Ectodermal cell (in vitro differentiated cells): ENCODE measurements around the gene PSG6. TPM values are rescaled to one million over a fixed set of nuclear protein-coding genes. Genes with fewer than 3 reads are reported as not detected.
"Not testable (repeated sequence)": the region's sequence is repeated elsewhere in the genome, so short reads cannot be mapped to it uniquely, and the experiment has no call there.

Source experiments
- H3K27ac ChIP-seq: 2 replicates; pipeline ENCODE4 v1.7.0; 2013; ENCODE audit warnings: mild to moderate bottlenecking, low read depth, low read length; ENCODE audit not compliant: insufficient read depth, poor library complexity, severe bottlenecking
- H3K27me3 ChIP-seq: 2 replicates; pipeline ENCODE4 v1.7.0; 2013; ENCODE audit warnings: mild to moderate bottlenecking, low read length; ENCODE audit not compliant: insufficient read depth, control insufficient read depth, poor library complexity, severe bottlenecking
- H3K36me3 ChIP-seq: one replicate; pipeline ENCODE4 v1.7.0; 2013; ENCODE audit warnings: low read length; ENCODE audit not compliant: control insufficient read depth, insufficient read depth
- H3K4me1 ChIP-seq: one replicate; pipeline ENCODE4 v1.7.0; 2013; ENCODE audit warnings: low read length; ENCODE audit not compliant: control insufficient read depth, insufficient read depth
- H3K4me3 ChIP-seq: 2 replicates; pipeline ENCODE4 v1.7.0; 2013; ENCODE audit warnings: low read depth, low read length, control low read depth; ENCODE audit not compliant: insufficient read depth
- H3K9me3 ChIP-seq: 2 replicates; pipeline ENCODE4 v1.7.0; 2013; ENCODE audit warnings: mild to moderate bottlenecking, low read length, moderate library complexity; ENCODE audit not compliant: control insufficient read depth
- WGBS, 2 experiments: methylation state at CpG; one replicate each; pipeline ENCODE4 v1.1.7; 2013; ENCODE audit warnings: missing lambda C conversion rate in 2 of 2; 5-methylcytosine and 5-hydroxymethylcytosine counted together
- polyA plus RNA-seq, 4 experiments: library from polyadenylated mRNA; stranded (reverse); fragments of 50-300 nt; gene quantifications; one replicate each; pipeline ENCODE4 v1.2.3, GENCODE V29; 2013

The PSG6 gene
- not detected for polyA plus RNA-seq (2013, experiment 1 of 4)
- not detected for polyA plus RNA-seq (2013, experiment 2 of 4)
- not detected for polyA plus RNA-seq (2013, experiment 3 of 4)
- not detected for polyA plus RNA-seq (2013, experiment 4 of 4)

DNA sequence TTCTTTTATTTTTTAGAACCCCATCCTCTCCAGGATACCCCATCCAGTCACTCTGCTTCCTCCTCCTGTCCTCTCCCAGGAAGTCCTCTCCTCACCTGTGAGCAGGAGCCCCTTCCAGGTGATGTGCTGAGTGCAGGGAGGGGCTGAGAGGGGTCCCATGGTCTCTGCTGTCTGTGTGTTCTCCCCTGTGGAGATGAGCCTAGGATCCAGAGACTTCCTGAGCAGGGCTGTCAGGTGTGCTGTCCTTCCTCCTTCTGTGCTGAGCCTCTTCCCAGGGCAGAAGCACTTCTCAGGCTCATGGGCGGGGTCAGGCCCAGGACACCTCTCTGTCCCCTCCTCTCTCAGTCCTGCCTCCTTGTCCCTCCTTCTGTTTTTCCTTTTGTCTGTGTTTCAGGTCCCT lies at the start of gene PSG6:
PSG6 (minus strand) TSS at position 261 of the 400 bp plus-strand sequence; CDS start at position 159, 102 bp downstream.
- not testable (repeated sequence) for H3K9me3 ChIP-seq, H3K27ac ChIP-seq, H3K4me1 ChIP-seq, H3K27me3 ChIP-seq, H3K36me3 ChIP-seq, H3K4me3 ChIP-seq
- WGBS, 2 experiments: 63% methylated on average over 1 of the region's 1 CpG; no CpG with 5 or more reads in 1 of the 2 experiments

DNA sequence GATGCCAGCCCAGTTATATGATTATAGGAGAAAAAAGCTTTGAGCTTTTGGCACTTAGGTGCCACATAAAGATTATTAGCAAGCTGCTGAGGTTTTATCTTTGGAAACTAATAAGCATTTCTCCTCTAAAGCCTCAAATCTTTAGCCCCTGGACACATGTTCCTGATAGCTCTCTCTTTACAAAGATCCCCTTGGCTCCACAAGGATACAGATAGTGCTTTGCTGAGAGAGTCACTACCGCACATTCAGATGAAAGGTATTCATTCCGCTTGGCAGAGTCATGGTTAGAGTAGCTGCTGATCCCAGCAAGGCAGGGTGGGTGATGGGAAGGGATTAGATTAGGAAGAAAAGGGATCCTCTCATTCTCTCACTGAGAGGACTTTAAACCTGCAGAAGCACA lies 47.5 kb upstream of the PSG6 start:
- Histone ChIP-seq H3K4me3 (no peak overlapping the region), H3K9me3 (no peaks in the 10 kb centered on the region), H3K27me3 (no peaks in the 10 kb centered on the region), H3K27ac (no peak overlapping the region), H3K4me1 (no peaks in the 10 kb centered on the region), H3K36me3 (no peaks in the 10 kb centered on the region)
- 84 to 93% methylated on average over 2 of the region's 2 CpGs for WGBS, 2 experiments

DNA sequence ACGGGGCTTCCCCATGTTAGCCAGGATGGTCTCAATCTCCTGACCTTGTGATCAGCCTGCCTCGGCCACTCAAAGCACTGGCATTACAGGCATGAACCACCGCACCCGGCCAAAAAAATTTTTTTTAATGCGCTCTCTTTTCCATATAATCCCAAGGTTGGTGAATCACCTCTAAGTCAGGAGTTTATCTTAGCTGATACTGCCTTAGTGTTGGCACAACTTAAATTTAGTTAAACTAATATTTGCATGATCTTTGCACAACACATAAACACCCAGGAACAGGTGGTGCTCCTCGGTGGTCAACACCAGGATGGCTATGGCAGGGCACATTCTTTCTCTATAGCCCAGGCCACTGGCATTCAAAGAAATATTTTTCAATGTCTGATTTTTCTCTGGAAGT lies 43.4 kb upstream of the PSG6 start:
- Histone ChIP-seq H3K4me3 (no peak overlapping the region), H3K27ac (no peak overlapping the region), H3K36me3 (no peaks in the 10 kb centered on the region), H3K4me1 (no peaks in the 10 kb centered on the region), H3K27me3 (no peaks in the 10 kb centered on the region), H3K9me3 (no peaks in the 10 kb centered on the region)
- 91 to 95% methylated on average over 6 of the region's 6 CpGs for WGBS, 2 experiments

DNA sequence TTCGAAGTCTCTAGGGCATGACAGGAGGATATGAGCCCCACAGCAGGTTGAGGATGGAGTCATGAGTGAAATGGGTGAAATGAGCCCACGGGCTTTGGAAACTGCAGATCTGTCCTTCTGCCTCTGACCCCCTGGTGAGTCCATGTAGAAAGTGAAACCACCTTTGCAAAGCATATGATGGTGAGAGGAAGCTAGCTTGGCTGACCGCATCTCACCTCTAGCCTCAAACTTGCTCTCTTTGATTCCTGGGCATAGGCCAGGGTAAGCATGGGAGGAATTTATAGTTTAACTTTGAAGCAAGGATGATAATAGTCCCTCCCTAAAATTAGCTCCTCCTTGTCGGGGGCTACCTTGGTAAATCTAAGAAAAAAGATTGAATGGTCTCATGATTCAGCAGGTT lies 34.4 kb upstream of the PSG6 start:
- H3K4me1 ChIP-seq, H3K9me3 ChIP-seq, H3K27ac ChIP-seq, H3K27me3 ChIP-seq, H3K36me3 ChIP-seq, H3K4me3 ChIP-seq: not testable (repeated sequence)
- WGBS, 2 experiments: 87 to 89% methylated on average over 4 of the region's 4 CpGs

DNA sequence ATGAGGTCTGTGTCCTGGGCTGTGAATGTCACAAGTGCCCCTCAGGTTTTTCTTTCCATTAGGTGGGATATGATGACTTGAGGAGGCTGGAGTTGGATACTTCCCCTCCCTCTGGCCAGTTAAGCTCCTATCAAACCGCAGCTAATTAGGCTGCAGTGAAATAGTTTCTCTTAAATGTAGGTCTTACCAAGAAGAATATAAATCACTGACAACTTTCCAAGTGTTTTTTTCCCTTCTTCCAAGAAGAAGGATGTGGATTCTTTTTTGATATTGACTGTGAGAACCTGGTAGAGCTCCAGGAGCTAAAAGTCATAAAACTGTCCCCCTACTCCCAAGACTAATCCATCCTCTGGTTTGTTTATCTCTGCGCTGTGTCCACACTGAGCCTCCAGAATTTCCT lies 33.8 kb upstream of the PSG6 start:
- not testable (repeated sequence) for H3K27ac ChIP-seq
- WGBS, 2 experiments: 97 to 100% methylated on average over 1 to 2 of the region's 2 CpGs

DNA sequence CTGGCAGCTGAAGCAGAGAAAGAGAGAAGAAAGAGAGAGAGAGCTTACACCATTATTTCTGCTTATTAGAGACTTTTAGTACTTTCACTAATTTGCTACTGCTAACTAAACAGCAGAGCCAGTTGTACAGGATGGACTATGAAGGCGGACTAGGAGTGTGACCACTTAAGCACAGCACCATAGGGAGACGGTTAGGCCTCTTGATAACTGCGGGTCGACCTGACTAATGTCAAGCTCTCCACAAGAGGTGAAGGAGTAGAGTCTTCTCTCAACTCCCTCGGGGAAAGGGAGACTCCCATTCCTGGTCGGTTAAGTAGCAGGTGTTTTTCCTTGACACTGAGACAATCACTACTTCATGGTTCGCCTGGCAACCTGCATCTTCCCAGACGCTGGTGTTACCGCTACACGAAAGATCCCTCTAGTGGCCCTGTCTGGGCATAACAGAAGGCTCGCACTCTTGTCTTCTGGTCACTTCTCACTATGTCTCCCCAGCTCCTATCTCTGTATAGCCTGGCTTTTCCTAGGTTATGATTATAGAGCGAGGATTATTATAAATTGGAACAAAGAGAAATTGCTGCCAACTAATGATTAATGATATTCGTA lies 24.6 kb upstream of the PSG6 start:
- H3K27me3 ChIP-seq: no peaks in the 10 kb centered on the region
- H3K4me1 ChIP-seq: no peaks in the 10 kb centered on the region
- no peak overlapping the region for H3K4me3 ChIP-seq
- H3K36me3 ChIP-seq: no peaks in the 10 kb centered on the region
- no peaks in the 10 kb centered on the region for H3K9me3 ChIP-seq
- WGBS, 2 experiments: 49 to 54% methylated on average over 11 of the region's 13 CpGs
- H3K27ac ChIP-seq: no peak overlapping the region

More for the DNA sequence above, 33.8 kb upstream of the PSG6 start:
- not testable (repeated sequence) for H3K36me3 ChIP-seq, H3K27me3 ChIP-seq, H3K9me3 ChIP-seq, H3K4me1 ChIP-seq, H3K4me3 ChIP-seq

DNA sequence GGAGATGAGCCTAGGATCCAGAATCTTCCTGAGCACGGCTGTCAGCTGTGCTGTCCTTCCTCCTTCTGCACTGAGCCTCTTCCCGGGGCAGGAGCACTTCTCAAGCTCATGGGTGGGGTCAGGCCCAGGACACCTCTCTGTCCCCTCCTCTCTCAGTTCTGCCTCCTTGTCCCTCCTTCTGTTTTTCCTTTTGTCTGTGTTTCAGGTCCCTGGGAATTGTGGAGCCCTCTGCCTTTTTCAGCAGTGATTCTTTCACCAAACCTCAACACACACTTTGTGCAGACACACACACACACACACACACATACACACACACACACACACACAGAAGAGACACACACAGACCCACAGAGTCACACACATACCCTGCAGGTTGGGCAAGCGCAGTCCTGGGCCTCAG lies 19.4 kb upstream of the PSG6 start, which contains the start of gene PSG7:
PSG7 (minus strand) TSS at position 101 of the 400 bp plus-strand sequence. CDS start 131 bp downstream, outside the sequence.
- not testable (repeated sequence) for H3K4me1 ChIP-seq, H3K4me3 ChIP-seq, H3K27me3 ChIP-seq, H3K9me3 ChIP-seq, H3K27ac ChIP-seq, H3K36me3 ChIP-seq
- 86 to 93% methylated on average over 3 of the region's 3 CpGs for WGBS, 2 experiments

DNA sequence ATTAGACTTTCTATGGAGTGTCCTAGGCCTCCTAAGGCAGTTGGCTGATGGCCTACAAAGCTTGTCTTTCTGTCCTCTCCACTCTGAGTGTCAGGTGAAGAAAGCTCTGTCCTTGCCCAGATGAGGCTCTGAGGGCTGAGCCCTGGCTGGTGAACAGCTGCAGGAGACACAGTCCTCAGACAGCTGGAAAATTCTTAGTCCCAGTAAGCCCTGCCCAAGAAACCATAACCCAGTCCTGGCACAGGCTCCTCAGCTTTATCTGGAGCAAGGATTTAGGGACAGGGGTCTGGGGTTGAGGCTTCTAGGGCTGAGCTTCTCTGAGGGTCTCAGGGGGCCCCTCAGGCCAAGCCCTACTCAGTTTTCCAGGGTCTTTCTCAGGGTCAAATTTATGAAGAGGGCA lies 17.0 kb upstream of the PSG6 start:
- H3K27me3 ChIP-seq, H3K27ac ChIP-seq, H3K36me3 ChIP-seq, H3K9me3 ChIP-seq, H3K4me1 ChIP-seq, H3K4me3 ChIP-seq: not testable (repeated sequence)

DNA sequence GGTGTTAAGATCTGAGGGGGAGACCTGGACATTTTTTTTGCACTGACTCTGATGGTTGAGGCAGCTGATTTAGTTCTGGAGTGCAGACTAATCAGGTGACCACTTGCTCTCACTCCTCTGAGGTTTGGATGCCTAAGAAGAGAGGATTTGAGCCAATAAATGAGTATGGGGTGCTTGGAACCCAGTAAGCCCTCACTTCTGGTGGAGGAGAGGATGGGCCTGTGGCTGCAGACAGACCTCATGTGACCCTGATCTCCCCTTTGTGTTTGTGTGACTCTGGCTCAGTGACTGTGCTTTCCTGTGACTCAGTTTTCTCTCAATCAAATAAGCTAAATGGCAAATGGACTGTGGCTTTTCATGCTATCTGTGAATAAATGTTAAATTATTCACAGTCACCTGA lies 16.5 kb upstream of the PSG6 start:
- H3K4me1 ChIP-seq, H3K4me3 ChIP-seq, H3K9me3 ChIP-seq, H3K27me3 ChIP-seq, H3K27ac ChIP-seq, H3K36me3 ChIP-seq: not testable (repeated sequence)

DNA sequence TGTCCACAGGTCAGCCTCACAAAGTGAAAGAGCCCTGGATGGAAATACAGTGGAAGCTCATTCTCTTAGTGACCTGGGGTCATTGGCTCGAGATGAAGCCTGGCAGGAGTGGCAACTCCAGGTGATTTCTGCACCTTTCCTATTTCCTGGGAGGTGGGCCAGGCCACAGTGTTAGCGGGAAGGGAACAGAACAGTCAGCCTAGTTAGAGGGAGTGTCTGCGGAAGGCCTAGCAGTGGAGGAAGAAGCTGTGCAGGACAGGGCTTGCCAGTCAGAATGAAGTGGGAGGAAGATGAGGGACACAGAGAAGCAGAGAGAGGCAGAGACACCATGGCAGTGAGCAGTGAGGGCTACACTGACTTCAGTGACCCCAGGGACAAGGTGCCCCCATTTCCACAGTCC lies 15.7 kb upstream of the PSG6 start:
- not testable (repeated sequence) for H3K4me1 ChIP-seq, H3K36me3 ChIP-seq, H3K27ac ChIP-seq, H3K9me3 ChIP-seq, H3K4me3 ChIP-seq, H3K27me3 ChIP-seq
- 83 to 91% methylated on average over 3 of the region's 3 CpGs for WGBS, 2 experiments
